ENCODE data around the gene CRK.
"Not testable (repeated sequence)": the region's sequence is repeated elsewhere in the genome, so short reads cannot be mapped to it uniquely, and the experiment has no call there.

DNA sequence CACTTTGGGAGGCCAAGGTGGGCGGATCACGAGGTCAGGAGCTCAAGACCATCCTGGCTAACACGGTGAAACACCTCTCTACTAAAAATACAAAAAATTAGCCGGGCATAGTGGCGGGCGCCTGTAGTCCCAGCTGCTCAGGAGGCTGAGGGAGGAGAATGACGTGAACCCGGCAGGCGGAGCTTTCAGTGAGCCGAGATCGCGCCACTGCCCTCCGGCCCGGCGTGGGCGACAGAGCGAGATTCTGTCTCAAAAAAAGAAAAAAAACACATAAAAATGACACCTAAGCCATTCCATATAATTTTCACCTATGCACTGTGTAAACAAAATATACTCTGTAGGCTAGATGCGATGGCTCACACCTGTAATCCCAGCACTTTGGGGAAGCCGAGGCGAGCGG, 5.8 kb downstream of the CRK start:
- not testable (repeated sequence) for TF ChIP-seq CTCF (conservative IDR thresholded peaks at IDR 0.05; ENCODE audit: low read length); EZH2phosphoT487 (IDR thresholded peaks at IDR 0.05; ENCODE audit: borderline replicate concordance)

Data from Loucy (cell line).